HG03457 (cell line): Measurements from ENCODE around the gene FAM236B.
"Not testable (repeated sequence)": the region's sequence is repeated elsewhere in the genome, so short reads cannot be mapped to it uniquely, and the experiment has no call there.

Source experiments
- ATAC-seq: cut with Tn5 transposase; IDR thresholded peaks from one replicate; pipeline ENCODE4 v1.9.1; 2021; ENCODE audit warnings: moderate number of reproducible peaks; ENCODE audit not compliant: unreplicated experiment

FAM236B gene

DNA sequence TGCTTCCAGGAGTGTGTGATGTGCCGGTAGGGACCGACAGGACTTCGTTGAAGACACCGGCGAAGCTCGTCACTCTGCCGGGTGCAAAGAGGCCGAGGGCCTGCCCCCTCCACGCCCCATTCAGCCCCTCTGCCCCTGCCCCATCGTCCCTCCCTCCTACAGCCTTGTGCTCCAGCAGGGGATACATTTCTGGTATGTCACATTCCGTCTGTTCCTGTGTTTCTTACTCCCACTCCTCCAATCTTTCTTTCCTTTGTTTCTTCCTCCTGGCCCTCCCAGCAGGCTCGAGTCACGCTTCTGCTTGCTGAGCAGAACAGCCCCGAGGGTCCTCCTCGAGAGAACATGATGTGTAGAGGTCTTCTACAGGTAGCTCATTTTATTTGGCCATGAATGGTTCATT lies at the start of gene FAM236B:
Gene FAM236B, minus strand, starts transcription at position 101 of the 400 bp plus-strand sequence. Its CDS starts 100 bp downstream, at position 1.
- not testable (repeated sequence) for ATAC-seq

GRCh38 chrX:72830701-72831100 lies 48.2 kb upstream of the FAM236B start:
- not testable (repeated sequence) for ATAC-seq

GRCh38 chrX:72808110-72808509 lies 25.6 kb upstream of the FAM236B start, which contains the start of gene FAM236D:
FAM236D (minus strand) TSS chrX:72808210; CDS start chrX:72808110, 100 bp downstream.
- not testable (repeated sequence) for ATAC-seq

- ATAC-seq: not testable (repeated sequence)
Measured at GRCh38 chrX:72790390-72790789, 7.9 kb upstream of the FAM236B start.

DNA sequence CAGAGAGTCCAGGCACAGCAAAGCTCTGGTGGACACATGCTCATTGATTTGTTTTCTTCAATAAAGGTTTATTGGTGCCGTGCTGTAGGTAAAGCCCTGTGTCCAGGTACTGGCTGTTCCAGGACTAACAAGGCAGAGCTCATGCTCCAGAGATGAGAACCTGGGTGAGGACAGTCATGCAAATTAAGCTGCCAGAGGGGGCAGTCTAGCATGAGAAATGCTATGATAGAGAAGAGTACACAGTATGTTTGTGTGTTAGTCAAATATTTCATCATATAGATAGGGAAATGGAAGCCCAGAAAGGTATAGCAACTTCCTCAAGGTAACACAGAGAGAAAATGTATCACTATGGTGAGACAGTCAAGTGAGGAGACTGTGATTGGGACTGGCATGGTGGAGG lies 5.7 kb upstream of the FAM236B start:
- ATAC-seq: not testable (repeated sequence)

DNA sequence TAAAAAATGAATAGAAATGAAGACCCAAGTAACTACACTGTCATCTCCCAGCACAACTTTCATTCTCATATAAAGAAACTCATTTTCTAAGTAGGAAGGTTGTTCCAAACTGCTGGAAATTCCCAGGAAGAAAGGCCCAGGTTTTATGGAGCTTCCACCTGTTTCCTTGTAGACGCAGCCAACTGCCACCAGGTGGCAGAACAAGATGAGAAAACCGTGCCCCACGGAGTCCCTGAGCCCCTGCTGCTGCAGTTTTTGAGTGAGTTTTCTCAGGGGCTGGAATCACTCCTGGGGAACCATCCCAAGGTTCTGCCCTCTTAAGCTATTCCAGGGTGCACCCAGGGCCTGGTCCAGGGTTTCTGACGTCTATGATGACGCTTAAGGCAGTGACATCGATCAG lies 1.5 kb upstream of the FAM236B start:
- not testable (repeated sequence) for ATAC-seq

- not testable (repeated sequence) for ATAC-seq
Measured at GRCh38 chrX:72783365-72783936, 991 bp upstream of the FAM236B start.

GRCh38 chrX:72778146-72778545 lies 4.3 kb downstream of the FAM236B start:
- ATAC-seq: not testable (repeated sequence)

GRCh38 chrX:72777467-72777790 lies 5.0 kb downstream of the FAM236B start:
- ATAC-seq: peak; percentile 94

- ATAC-seq: peak; percentile 79
Measured at GRCh38 chrX:72776653-72777466, 5.6 kb downstream of the FAM236B start, which contains the start of gene DMRTC1B. DMRTC1B (plus strand) TSS chrX:72776890; CDS start chrX:72845136, 68,246 bp downstream.

- not testable (repeated sequence) for ATAC-seq
Measured at GRCh38 chrX:72760454-72760853, 22.0 kb downstream of the FAM236B start.

DNA sequence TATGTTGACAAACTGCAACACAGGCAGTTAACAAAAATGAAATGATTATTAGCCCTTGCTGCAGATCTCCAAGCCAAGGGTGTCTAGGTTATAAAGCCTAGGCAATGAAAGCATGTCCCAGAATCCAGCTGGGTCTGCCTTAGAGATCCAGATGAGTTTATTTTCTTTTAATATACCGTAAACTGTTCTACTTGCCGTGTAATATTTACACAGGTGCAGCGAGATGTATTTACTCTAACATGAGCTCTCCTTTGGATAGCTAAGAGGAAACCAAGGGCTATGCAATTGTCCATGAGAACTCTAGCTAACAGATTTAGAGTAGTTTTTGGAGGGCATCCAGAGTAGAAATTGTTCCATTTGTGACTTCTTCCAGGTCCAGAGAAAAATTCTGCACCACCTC lies 33.9 kb downstream of the FAM236B start:
- not testable (repeated sequence) for ATAC-seq

DNA sequence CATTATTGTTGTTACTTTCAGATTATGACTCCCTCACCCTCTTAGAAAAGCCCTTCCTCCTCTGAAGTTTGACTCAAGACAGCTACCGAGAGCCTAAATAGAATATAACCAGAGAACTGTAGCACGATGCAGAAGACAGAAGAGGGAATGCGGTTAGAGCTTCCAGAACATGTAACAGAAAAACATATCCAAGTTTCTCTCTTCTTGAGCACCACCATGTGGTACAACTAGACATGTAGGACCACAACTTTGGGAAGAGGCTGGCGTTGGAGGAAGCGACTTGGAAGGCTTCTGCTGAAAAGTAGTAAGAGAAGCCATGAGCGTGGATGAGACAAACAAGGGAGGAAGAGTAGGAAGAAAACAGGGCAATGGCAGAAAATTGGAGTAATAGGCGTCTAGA lies 36.9 kb downstream of the FAM236B start:
- not testable (repeated sequence) for ATAC-seq

DNA sequence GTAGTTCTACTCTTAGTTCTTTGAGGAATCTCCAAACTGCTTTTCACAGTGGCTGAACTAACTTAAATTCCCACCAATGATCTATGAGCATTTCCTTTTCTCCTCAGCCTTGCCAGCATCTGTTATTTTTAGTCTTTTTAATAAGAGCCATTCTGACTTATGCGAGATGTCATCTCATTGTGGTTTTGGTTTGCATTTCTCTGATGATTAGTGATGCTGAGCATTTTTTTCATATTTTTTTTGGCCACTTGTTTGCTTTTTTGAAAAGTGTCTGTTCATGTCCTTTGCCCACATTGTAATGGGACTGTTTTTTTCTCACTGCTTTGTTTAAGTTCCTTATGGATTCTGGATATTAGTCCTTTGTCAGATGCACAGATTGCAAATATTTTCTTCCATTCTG lies 46.9 kb downstream of the FAM236B start:
- ATAC-seq: no peak

- ATAC-seq: not testable (repeated sequence)
Measured at GRCh38 chrX:72733636-72734035, 48.8 kb downstream of the FAM236B start.
